NCI-H1092 (cell line): ENCODE results near the gene DHRSX.
"Not testable (repeated sequence)": the region's sequence is repeated elsewhere in the genome, so short reads cannot be mapped to it uniquely, and the experiment has no call there.

Source experiments
- DNase-seq: peaks from one replicate; lab custom pipeline; 2025; lab: John Stamatoyannopoulos, UW

The DHRSX gene

GRCh38 chrX:2391869-2392606, 108.7 kb downstream of the DHRSX start:
- DNase-seq, result no peak

- DNase-seq, result no peak
These were observed 110.0 kb downstream of the DHRSX start for GRCh38 chrX:2390754-2391153.

- DNase-seq, result not testable (repeated sequence)
These were observed 111.0 kb downstream of the DHRSX start for GRCh38 chrX:2389731-2390130.

- DNase-seq, result no peak
These were observed 111.5 kb downstream of the DHRSX start for GRCh38 chrX:2389324-2389723.

GRCh38 chrX:2388669-2389068, 112.1 kb downstream of the DHRSX start:
- DNase-seq, result no peak

- DNase-seq, result no peak
These were observed 113.0 kb downstream of the DHRSX start for GRCh38 chrX:2387614-2388239.

- DNase-seq, result no peak
These were observed 115.6 kb downstream of the DHRSX start for GRCh38 chrX:2385224-2385623.

GRCh38 chrX:2384486-2384885, 116.3 kb downstream of the DHRSX start:
- DNase-seq, result no peak

GRCh38 chrX:2383735-2384134, 117.0 kb downstream of the DHRSX start:
- no peak for DNase-seq

- DNase-seq, result no peak
These were observed 117.6 kb downstream of the DHRSX start for GRCh38 chrX:2383144-2383543.

- not testable (repeated sequence) for DNase-seq
These were observed 118.2 kb downstream of the DHRSX start for GRCh38 chrX:2382433-2383048.

- DNase-seq, result no peak
These were observed 124.6 kb downstream of the DHRSX start for GRCh38 chrX:2376166-2376565.

GRCh38 chrX:2374086-2374485, 126.7 kb downstream of the DHRSX start:
- DNase-seq, result no peak

- DNase-seq, result no peak
These were observed 127.2 kb downstream of the DHRSX start for GRCh38 chrX:2373615-2374014.

GRCh38 chrX:2371026-2371711, 129.6 kb downstream of the DHRSX start:
- DNase-seq, result no peak

GRCh38 chrX:2370456-2370855, 130.3 kb downstream of the DHRSX start:
- DNase-seq, result no peak

- DNase-seq, result no peak
These were observed 131.6 kb downstream of the DHRSX start for GRCh38 chrX:2369206-2369605.

GRCh38 chrX:2360731-2361130, 140.0 kb downstream of the DHRSX start:
- DNase-seq, result no peak

- DNase-seq, result not testable (repeated sequence)
These were observed 141.3 kb downstream of the DHRSX start for GRCh38 chrX:2359522-2359921.

GRCh38 chrX:2351999-2352995, 148.5 kb downstream of the DHRSX start:
- DNase-seq, result no peak

- DNase-seq, result no peak
These were observed 149.5 kb downstream of the DHRSX start for GRCh38 chrX:2351321-2351720.
